RCC 7860 (cell line): ENCODE data around the gene ZMYND12.

Experiments used
- DNase-seq: peaks from one replicate; pipeline ENCODE4 v3.0.0-alpha.2; 2015; ENCODE audit warnings: low spot score
- FAIRE-seq: peaks from 2 replicates; lab custom pipeline; 2012; peaks lifted over from hg19 to GRCh38; lab: Jason Lieb, UNC

ZMYND12 gene

GRCh38 chr1:42449256-42449655, 6.6 kb downstream of the ZMYND12 start:
- no peak for DNase-seq
- FAIRE-seq: no peak

DNA sequence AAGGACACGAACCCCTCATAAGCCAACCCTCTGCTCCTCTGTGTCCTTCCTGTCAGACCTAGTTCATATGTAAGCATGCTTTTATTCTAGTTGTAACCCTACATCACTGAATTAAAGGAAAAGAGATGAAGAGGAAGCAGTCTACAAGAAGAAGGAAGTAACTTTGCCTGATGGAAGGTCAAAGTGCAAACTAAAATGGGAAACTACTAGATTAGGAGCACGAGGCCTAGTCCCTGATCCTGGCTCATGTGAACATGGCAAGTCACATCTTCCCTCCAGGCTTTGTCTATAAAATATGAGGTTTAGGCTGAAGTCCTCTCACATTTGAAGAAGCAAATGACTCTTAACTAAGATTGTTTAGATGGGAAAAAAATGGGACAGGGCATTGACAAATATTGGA, 13.2 kb downstream of the ZMYND12 start:
- no peak for DNase-seq
- FAIRE-seq: no peak

GRCh38 chr1:42439940-42440339, 15.9 kb downstream of the ZMYND12 start:
- FAIRE-seq: peak; percentile 80
- peak; percentile 60 for DNase-seq

- no peak for FAIRE-seq
- DNase-seq: no peak
These were observed 21.5 kb downstream of the ZMYND12 start for GRCh38 chr1:42434340-42434739.

DNA sequence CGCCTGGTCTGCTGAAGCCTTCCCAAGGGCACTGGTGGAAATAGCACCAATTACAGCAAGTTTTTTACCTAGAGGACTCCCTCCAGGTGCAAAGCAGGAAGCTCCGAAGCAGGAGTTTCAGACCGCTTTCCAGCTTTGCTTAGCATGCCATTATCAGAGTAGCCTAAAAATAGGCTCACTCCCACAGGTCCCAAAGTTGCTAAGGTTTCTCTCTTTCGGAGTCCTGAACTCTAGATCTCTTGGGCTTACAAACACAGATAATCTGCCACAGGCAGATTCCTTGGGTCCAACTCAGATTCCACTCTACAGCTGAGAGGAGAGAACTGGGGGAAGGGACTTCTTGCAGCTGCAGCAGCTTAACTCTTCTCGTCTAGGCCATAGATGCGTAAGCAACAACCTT, 22.5 kb downstream of the ZMYND12 start:
- no peak for DNase-seq
- no peak for FAIRE-seq

DNA sequence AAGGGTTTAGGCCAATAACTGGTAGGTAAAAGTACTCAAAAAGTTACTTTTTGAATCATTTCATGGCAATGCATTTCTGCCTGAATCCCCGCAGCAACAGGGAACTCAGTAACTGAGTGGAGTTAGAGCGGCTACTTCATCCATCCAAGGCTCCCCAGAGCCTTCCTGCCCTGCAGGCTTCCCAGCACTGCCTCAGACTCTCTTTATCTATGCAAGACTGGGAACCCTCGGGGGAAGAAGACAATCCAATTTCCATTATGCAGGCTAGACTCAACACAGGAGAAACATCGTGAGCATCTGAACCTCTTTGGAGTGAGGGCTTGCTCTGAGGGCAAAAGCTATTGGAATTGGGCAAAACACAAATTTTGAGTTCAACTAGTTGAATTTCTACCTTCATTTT, 23.1 kb downstream of the ZMYND12 start:
- FAIRE-seq (no peak), DNase-seq (no peak)

DNA sequence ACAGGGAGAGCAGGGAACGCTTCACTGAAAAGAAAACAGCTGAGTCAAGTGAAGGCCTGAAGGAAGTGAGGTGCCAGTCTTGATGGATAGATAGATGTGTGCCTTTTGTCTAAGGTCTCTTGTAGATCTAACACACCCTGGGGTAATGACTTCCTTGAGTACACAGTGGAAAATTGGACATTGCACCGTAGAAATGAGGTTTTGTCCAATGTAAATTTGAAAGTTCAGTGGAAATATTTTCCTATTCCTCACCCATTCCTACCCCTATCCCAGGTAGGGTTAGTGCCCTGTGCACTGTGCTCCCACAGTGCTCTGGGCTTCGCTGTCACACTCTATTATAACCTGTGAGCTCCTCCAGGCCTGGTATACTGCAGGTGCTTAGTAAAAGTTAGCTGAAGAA, 24.3 kb downstream of the ZMYND12 start:
- FAIRE-seq: no peak

DNA sequence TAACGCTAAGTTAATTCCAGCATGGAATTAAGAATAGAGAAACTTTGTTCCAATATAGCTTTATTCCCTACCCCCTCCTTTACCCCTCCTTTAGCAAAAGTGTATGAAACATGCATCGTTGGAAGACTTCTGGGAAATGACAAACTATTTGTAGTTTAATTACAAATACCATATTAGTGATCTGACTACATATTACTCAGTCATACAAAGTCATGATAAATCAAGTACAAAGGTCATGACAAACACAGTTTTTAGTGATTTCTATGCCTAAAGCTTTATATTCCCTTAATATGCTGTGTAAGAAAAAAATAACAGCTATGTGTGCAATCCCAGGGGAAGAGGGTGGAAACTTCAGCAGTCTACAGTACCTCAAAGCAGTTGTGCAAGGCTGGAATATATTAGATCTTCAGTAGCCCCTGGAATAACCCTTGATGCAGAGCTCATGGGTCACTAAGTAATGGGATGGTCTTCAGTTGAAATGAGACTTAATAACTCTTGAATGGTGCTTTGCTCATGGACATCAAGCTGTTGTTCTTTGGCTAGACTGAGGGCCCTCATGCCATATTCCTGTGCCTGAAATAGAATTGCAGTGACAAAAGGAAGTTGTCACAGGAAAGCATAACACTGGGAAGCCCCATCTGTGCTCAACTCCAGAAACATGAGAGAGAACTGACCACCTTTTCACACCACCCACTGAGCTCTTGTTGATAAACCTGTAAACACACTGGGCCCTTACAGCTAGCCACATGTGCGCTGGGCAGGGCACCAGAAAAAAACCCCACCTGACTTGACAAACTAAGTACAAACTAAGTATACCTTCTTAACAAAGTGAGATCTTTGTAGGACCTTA, 25.3 kb downstream of the ZMYND12 start:
- no peak for FAIRE-seq
- DNase-seq: no peak

More for the DNA sequence above, 24.3 kb downstream of the ZMYND12 start:
- no peak for DNase-seq

DNA sequence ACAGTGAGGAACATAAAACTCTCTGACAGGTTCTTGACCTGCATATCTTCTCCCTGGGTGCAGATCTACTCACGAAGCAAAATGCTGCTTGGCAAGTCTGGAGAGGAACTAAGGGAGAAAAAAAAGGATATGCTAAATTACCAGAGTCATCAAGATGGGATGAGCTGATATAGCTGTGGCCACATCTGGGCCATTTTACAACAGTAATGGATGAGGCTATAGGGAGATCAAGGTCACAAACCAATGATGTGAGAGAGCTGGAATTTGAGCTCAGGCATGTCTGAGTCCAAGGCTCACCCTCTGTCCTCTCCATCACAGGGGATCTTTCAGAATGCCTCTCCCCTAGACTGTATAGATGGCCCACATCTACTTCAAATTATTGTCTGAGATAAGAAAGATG, 26.2 kb downstream of the ZMYND12 start:
- no peak for FAIRE-seq
- no peak for DNase-seq

DNA sequence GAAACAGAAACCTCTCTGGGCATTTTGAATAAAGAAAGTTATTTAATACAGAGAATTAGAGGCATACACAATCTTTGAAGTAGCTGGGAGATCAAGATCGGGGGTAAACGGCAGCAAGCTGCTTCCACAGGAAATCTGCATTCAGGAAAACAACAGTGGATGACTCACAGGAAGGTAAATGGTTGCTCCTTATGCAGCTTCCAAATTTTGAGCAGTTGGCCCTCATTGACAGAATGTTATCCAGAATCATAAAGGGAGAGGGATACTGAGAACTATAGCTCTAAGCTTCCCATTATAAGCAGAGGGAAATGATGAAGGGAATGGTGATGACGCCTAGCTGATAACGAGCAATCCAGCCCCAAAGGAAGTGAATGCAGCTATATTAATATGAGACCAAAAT, 28.6 kb downstream of the ZMYND12 start:
- DNase-seq (no peak), FAIRE-seq (no peak)

DNA sequence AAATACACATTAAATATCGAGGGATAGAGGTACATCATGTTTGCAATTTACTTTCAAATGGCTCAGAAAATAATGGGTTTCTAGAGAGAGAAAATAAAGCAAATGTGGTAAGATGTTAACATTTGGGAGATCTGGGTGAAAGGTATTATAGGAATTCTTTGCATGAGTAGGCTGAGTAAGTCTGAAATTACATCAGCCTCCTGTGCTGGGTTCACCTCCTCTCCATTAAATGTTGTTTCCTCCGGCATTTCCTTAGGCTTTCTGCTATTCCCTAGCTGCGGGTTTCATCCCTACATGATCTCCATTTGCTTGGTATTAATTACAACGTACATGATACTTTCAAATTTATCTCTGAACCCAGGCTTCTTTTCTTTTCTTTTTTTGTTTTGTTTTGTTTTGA, 31.6 kb downstream of the ZMYND12 start:
- no peak for FAIRE-seq
- no peak for DNase-seq

GRCh38 chr1:42423681-42424080, 32.1 kb downstream of the ZMYND12 start:
- FAIRE-seq: no peak
- DNase-seq: no peak

- DNase-seq (no peak), FAIRE-seq (no peak)
These were observed 33.1 kb downstream of the ZMYND12 start for GRCh38 chr1:42422737-42423136.

DNA sequence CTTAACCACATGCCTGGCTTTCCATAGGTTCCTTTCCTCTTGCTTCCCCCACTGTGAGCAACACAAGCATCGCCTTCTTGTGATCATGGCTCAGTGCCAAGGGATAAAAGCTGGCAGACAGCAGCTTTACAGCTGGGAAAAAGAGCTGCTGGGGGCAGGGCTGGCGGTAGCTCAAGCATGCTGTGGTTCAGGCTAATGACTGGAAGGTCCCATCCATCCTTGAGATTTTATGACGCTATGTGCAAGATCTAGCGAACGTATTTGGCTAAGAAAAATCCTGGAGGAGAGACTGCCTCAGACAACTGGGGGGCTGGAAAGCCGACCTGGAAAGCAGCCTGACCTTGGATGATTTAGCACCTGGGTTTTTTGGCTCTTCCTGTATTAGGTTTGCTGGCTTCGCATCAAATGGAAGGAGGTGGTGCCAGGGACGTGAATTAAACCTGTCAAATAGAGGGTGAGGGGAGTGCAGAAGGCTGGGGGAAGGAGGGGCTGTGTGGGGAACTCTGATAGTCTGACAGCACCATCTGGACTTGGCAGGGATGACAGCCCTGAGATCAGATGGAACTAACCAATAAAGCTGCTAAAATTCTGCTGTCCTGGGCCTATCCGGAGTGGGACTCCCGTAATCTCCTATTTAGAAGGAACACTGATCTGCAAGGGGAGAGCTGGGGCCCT, 34.8 kb downstream of the ZMYND12 start:
- FAIRE-seq: peak; percentile 76
- peak; percentile 79 for DNase-seq

DNA sequence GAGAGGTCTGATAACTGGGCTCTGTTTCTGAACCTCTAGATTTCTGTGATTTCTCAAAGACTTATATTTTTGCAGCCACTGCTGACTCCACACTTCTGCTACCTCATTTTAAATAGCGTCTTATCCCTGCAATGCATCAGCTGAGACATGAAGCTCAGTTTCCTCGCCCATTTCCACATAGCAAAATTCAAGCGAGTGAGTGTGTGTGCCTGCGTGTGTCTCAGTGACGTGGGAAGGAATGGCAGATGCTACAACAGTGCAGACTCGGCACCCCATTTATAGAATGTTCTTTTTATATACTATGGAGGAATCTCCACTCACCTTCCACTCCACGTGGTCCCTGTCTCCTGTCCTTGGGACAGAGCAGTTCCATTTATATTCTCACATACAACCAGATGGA, 35.7 kb downstream of the ZMYND12 start:
- DNase-seq: no peak
- FAIRE-seq: no peak

DNA sequence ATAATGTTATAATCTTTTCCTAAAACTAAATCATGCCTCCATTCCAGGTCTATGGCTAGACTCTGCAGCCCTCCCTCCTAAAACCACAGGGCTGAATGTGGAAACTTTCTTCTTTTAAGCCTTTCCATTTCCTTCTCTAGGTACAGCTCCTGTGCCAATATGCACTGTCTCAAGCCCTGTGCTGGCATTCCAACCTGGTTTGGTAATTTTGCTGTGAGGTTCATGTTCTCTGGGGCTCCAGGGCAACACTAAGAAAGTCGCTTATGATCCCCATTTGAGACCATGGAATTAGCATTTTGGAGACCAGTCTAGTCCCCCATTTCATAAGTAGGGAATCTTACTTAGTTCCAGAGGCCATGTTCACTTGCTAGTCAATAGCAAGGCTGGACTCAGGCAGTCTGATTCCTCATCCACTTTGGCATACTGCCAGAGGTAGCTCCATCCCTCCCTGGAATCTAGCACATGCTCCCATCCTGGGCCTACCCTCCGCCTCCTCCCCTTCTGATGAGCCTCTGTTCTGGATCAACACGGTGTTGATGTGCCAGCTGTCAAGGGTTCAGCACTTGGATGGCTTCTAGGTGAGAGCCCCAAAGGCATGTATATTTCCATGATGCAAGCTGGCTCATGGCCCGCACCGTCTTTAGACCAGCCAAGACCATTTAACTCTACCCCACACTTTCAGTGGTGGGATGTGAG, 36.5 kb downstream of the ZMYND12 start:
- FAIRE-seq (no peak), DNase-seq (no peak)

DNA sequence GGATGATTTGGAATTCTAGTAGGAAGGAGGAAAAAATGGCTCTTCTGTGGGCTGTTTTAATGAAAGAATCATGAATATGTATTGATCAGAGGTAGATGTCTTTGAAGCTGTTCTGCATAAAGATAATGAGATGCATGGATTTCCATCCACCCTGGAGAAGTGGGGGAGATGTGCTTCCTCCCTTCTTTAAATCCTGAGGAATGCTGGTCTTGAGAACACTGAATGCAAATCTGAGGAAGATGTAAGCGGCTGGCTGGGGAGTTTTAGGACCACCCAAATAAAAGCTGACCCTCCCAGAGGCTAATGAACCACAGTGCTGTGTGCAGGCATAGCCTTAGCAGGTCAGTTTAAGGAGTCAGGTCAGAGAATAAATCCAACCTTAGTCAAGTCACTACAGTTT, 37.3 kb downstream of the ZMYND12 start:
- DNase-seq: no peak
- FAIRE-seq: no peak

GRCh38 chr1:42417166-42417565, 38.7 kb downstream of the ZMYND12 start:
- DNase-seq (no peak), FAIRE-seq (no peak)

DNA sequence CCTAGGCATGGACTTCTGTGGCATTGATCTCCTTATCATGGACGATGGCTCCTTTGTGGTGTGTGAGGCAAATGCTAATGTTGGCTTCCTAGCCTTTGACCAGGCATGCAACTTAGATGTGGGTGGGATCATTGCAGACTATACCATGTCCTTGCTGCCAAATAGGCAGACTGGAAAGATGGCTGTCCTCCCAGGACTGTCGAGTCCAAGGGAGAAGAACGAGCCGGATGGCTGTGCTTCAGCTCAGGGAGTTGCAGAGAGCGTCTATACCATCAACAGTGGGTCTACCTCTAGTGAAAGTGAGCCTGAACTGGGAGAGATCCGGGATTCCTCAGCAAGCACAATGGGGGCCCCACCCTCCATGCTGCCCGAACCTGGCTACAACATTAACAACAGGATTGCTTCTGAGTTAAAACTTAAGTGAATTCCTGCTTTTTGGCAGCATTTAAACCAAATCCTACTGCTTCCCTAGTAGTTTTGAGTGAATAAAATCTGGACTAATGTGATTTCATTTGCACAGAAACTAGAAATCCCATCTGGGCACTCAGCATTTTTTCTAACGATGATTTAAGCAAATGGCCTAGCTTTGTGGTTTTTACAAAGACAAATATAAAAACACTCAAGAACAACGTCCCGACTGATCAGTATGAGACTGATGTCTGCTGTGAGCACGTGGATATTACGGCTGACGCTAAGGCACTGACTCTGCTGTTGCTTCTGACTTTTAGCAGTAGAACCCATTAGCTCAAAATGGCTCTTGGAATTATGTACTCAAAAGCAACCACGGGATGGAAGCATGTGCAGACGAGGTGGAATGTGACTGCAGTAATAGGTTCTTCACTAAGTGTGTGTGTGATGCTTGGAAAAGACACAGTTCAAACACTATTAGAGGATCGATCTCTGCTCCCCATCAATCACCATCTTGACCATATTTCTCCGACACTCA, 41.0 kb downstream of the ZMYND12 start:
- FAIRE-seq: no peak
- no peak for DNase-seq

- no peak for DNase-seq
- no peak for FAIRE-seq
These were observed 51.9 kb downstream of the ZMYND12 start for GRCh38 chr1:42403880-42404400.
